Ishikawa (cell line): ENCODE results near the gene DIPK1B.
A peak's percentile ranks its signal among the peaks of the same experiment; 100 is the strongest.

Experiments
- CEBPB ChIP-seq: IDR thresholded peaks from 2 replicates; pipeline ENCODE4 v1.6.1; 2012
- CREB1 ChIP-seq: IDR thresholded peaks from 2 replicates; pipeline ENCODE4 v1.6.1; 2012; ENCODE audit warnings: low read depth
- EGR1 ChIP-seq: IDR thresholded peaks from 2 replicates; pipeline ENCODE4 v1.6.1; 2012
- EP300 ChIP-seq: IDR thresholded peaks from 2 replicates; pipeline ENCODE4 v1.6.1; 2012; ENCODE audit warnings: borderline replicate concordance
- FOXM1 ChIP-seq: IDR thresholded peaks from 2 replicates; pipeline ENCODE4 v1.6.1; 2012; ENCODE audit warnings: low read depth, borderline replicate concordance
- NFIC ChIP-seq: IDR thresholded peaks from 2 replicates; pipeline ENCODE4 v1.6.1; 2012
- RAD21 ChIP-seq: IDR thresholded peaks from 2 replicates; pipeline ENCODE4 v1.6.1; 2012; ENCODE audit warnings: low read depth
- REST ChIP-seq: IDR thresholded peaks from 2 replicates; pipeline ENCODE4 v1.6.1; 2012; ENCODE audit warnings: low read depth, mild to moderate bottlenecking
- TAF1 ChIP-seq: IDR thresholded peaks from 2 replicates; pipeline ENCODE4 v1.6.1; 2012; ENCODE audit warnings: low read depth, mild to moderate bottlenecking
- TCF12 ChIP-seq: IDR thresholded peaks from 2 replicates; pipeline ENCODE4 v1.6.1; 2012; ENCODE audit warnings: low read depth
- TEAD4 ChIP-seq: IDR thresholded peaks from 2 replicates; pipeline ENCODE4 v1.6.1; 2012
- YY1 ChIP-seq: IDR thresholded peaks from 2 replicates; pipeline ENCODE4 v1.6.1; 2012; ENCODE audit warnings: low read depth
- ZBTB7A ChIP-seq: IDR thresholded peaks from 2 replicates; pipeline ENCODE4 v1.6.1; 2012; ENCODE audit warnings: low read depth
- TF ChIP-seq, protein P1 (sequence below): IDR thresholded peaks from 2 replicates; pipeline ENCODE4 v1.6.1; 2012
- TF ChIP-seq, protein P2 (sequence below): IDR thresholded peaks from 2 replicates; pipeline ENCODE4 v1.6.1; 2012

The DIPK1B gene

DNA sequence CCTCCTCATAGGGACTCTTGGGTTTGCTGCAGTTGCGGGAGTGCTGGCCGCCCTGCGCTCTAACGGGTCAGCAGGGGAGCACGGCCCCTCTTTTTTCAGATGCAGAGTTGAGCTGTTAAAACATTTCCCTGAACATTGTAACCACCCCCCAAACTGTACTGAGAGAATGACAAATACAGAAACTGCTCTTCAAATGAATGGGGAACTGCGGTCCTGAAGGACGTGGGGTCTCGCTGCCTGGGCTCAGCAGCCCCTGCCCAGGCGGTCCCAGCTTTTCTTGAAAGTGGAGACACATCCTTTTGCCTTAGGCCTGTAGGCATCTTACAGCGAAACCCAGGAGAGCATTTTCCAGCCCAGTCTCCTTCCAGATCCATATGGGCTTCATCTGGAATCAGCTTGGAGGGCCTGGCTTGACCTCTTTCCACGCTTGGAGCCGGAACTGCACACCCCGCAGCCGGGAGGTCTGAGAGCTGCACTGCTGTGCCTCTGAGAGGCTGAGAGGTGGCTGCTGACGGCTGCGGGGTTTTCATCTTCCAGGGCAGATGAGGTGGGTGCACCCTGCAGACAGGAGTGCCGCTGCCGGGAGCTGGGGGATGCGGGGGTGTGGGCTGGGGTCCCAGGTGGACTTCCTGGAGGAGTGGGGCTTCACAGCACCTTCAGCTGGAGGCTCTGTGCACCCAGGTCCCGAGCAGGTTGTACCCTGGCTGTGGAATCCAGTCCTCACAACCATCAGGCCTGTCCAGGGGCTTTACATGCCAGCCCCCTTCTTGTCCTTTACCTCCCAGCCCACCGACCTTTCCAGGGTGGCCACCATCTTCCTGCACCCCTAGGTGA is 23.9 kb upstream of the DIPK1B start:
- TF ChIP-seq ZBTB7A: no peak
- no peak for TF ChIP-seq NFIC
- no peak for TF ChIP-seq RAD21
- no peak for TF ChIP-seq REST
- TF ChIP-seq, protein P1, sequence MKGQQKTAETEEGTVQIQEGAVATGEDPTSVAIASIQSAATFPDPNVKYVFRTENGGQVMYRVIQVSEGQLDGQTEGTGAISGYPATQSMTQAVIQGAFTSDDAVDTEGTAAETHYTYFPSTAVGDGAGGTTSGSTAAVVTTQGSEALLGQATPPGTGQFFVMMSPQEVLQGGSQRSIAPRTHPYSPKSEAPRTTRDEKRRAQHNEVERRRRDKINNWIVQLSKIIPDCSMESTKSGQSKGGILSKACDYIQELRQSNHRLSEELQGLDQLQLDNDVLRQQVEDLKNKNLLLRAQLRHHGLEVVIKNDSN: no peak
- TF ChIP-seq EP300: no peak
- TF ChIP-seq TAF1: no peak
- no peak for TF ChIP-seq FOXM1
- TF ChIP-seq TCF12: no peak
- no peak for TF ChIP-seq EGR1
- TF ChIP-seq, protein P2, sequence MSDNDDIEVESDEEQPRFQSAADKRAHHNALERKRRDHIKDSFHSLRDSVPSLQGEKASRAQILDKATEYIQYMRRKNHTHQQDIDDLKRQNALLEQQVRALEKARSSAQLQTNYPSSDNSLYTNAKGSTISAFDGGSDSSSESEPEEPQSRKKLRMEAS: no peak
- TF ChIP-seq YY1: no peak
- TF ChIP-seq TEAD4: no peak
- TF ChIP-seq CEBPB: no peak
- no peak for TF ChIP-seq CREB1

DNA sequence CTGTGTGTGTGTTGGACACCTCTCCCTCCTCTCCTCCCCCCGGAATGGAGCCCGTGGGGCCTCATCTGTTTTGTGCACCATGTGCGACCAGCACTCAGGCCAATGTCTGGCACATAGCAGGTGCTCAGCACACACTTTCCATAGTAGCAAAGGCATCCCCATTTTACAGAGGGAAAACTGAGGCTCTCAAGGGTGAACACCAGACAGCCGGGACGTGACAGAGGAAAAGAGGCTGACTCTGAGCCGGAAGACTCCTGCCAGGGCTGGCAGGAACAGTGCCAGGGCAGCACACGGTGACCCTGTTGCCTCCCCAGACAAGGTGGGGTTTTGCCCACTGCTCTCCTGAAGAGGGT is 23.3 kb upstream of the DIPK1B start:
- no peak for TF ChIP-seq CEBPB
- TF ChIP-seq, protein P2: no peak
- no peak for TF ChIP-seq ZBTB7A
- TF ChIP-seq TEAD4: no peak
- TF ChIP-seq TCF12: no peak
- TF ChIP-seq REST: no peak
- TF ChIP-seq EGR1: no peak
- TF ChIP-seq TAF1: no peak

- TF ChIP-seq REST (no peak), CEBPB (no peak), TCF12 (no peak), CREB1 (no peak), ZBTB7A (no peak; the same call in 1 of the 2 replicates), NFIC (no peak), EGR1 (no peak), RAD21 (no peak)
- TF ChIP-seq, protein P1: no peak
Observed at GRCh38 chr9:136690104-136690805, 22.1 kb upstream of the DIPK1B start.

DNA sequence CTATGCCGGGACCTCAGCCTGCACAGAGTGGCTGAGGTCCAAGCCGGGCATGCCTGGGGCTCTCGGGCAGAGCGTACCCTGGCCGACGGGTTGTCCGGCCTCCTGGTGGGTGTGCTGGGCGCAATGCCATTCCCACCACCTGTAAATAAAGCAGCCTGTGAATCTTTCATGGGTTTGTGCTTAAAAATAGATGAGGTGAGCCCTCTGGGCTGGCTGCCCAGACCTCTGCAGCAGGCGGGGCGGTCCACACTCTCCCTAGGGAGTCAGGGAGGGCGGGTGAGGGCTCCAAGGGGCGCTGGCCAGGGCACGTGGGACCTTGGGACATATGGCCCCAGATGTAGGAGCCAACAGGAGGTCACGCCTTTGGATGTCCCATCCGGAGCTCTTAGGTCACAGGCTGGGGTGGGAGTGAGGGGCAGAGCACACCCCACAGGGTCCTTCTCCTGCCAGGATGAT is 21.5 kb upstream of the DIPK1B start:
- TF ChIP-seq TCF12 (peak; percentile 99), RAD21 (peak; percentile 5; the same call in 1 of the 2 replicates), NFIC (peak; percentile 98), TAF1 (no peak), EGR1 (peak; percentile 78), EP300 (peak; percentile 82), FOXM1 (peak; percentile 58; the same call in 1 of the 2 replicates), REST (no peak), YY1 (no peak), TEAD4 (peak; percentile 63; the same call in 1 of the 2 replicates), CEBPB (no peak), CREB1 (no peak), ZBTB7A (peak; percentile 64; the same call in 1 of the 2 replicates)
- TF ChIP-seq, protein P2: peak; percentile 90
- TF ChIP-seq, protein P1: peak; percentile 84
